OCI-LY1 (cell line): ENCODE measurements around the gene PTPRQ.

Source experiments
- H2AFZ ChIP-seq: fragments of 200-600 bp; sonication (generic), shearing (Covaris generic); 2 replicates; pipeline ENCODE4 v1.6.0; 2014; ENCODE audit warnings: antibody characterized with exemption, mild to moderate bottlenecking, low read length
- H3F3A ChIP-seq: fragments of 200-600 bp; sonication (generic), shearing (Covaris generic); 2 replicates; pipeline ENCODE4 v1.6.0; 2014; ENCODE audit warnings: mild to moderate bottlenecking, antibody characterized with exemption, low read length, moderate library complexity; ENCODE audit not compliant: insufficient read depth
- H3K27ac ChIP-seq: fragments of 200-600 bp; sonication (generic); 2 replicates; pipeline ENCODE4 v1.5.1; 2014; ENCODE audit warnings: low read length, mixed run types, mild to moderate bottlenecking, low read depth; ENCODE audit not compliant: poor library complexity, severe bottlenecking
- H3K27me3 ChIP-seq: fragments of 200-600 bp; sonication (generic); 2 replicates; pipeline ENCODE4 v1.6.0; 2014; ENCODE audit warnings: antibody characterized with exemption, mild to moderate bottlenecking, low read length, moderate library complexity; ENCODE audit not compliant: insufficient read depth
- H3K36me3 ChIP-seq: fragments of 200-600 bp; sonication (generic); 2 replicates; pipeline ENCODE4 v1.6.1; 2014; ENCODE audit warnings: mild to moderate bottlenecking, antibody characterized with exemption, low read length, moderate library complexity, mixed read lengths; ENCODE audit not compliant: insufficient read depth
- H3K4me1 ChIP-seq: fragments of 200-600 bp; sonication (generic); 2 replicates; pipeline ENCODE4 v1.5.1; 2014; ENCODE audit warnings: mild to moderate bottlenecking, low read length, moderate library complexity; ENCODE audit not compliant: insufficient read depth, severe bottlenecking
- H3K4me2 ChIP-seq: fragments of 200-600 bp; sonication (generic), shearing (Covaris generic); 2 replicates; pipeline ENCODE4 v1.6.1; 2014; ENCODE audit warnings: low read length
- H3K4me3 ChIP-seq: fragments of 200-600 bp; sonication (generic); 2 replicates; pipeline ENCODE4 v1.5.1; 2014; ENCODE audit warnings: low read length, low read depth, mild to moderate bottlenecking, mixed read lengths; ENCODE audit not compliant: poor library complexity, severe bottlenecking
- H3K79me2 ChIP-seq: fragments of 200-600 bp; shearing (Covaris generic); 2 replicates; pipeline ENCODE4 v1.6.1; 2016; ENCODE audit warnings: mixed run types, low read length, mixed read lengths; ENCODE audit not compliant: insufficient read depth
- H3K9ac ChIP-seq: fragments of 200-600 bp; sonication (generic), shearing (Covaris generic); 2 replicates; pipeline ENCODE4 v1.6.1; 2014; ENCODE audit warnings: mild to moderate bottlenecking, low read length, mixed read lengths
- H3K9me2 ChIP-seq: fragments of 200-600 bp; sonication (generic), shearing (Covaris generic); 2 replicates; pipeline ENCODE4 v1.6.1; 2014; ENCODE audit warnings: low read depth, mild to moderate bottlenecking, low read length, mixed read lengths
- H3K9me3 ChIP-seq: fragments of 200-600 bp; shearing (Covaris generic); 2 replicates; pipeline ENCODE4 v1.6.1; 2014; ENCODE audit warnings: low read length, mixed read lengths
- H4K20me1 ChIP-seq: fragments of 200-600 bp; sonication (generic), shearing (Covaris generic); 2 replicates; pipeline ENCODE4 v1.6.0; 2016; ENCODE audit warnings: mild to moderate bottlenecking, low read length; ENCODE audit not compliant: insufficient read depth
- CTCF ChIP-seq: fragments of 200-600 bp; sonication (generic), shearing (Covaris generic); IDR thresholded peaks from 2 replicates; pipeline ENCODE4 v1.5.1; 2017; ENCODE audit warnings: mild to moderate bottlenecking, antibody characterized with exemption, low read length, moderate library complexity, mixed read lengths
- EZH2 ChIP-seq: fragments of 200-600 bp; sonication (generic), shearing (Covaris generic); IDR thresholded peaks from 2 replicates; pipeline ENCODE4 v1.8.0; 2017; ENCODE audit warnings: borderline replicate concordance, mixed run types, mild to moderate bottlenecking, antibody characterized with exemption, low read length, moderate library complexity, mixed read lengths

PTPRQ gene

GRCh38 chr12:80422550-80422949 lies 21.5 kb upstream of the PTPRQ start:
- Histone ChIP-seq H3K79me2 (no peaks in the 10 kb centered on the region), H3K9me2 (no peaks in the 10 kb centered on the region), H3K36me3 (no peaks in the 10 kb centered on the region), H3K4me1 (no peaks in the 10 kb centered on the region), H3K4me3 (no peak overlapping the region), H3K27ac (no peak overlapping the region), H2AFZ (no peak overlapping the region), H3K9me3 (no peaks in the 10 kb centered on the region), H4K20me1 (no peaks in the 10 kb centered on the region), H3K27me3 (no peaks in the 10 kb centered on the region), H3K4me2 (no peak overlapping the region), H3K9ac (no peak overlapping the region), H3F3A (no peaks in the 10 kb centered on the region)
- TF ChIP-seq EZH2, result no peak

GRCh38 chr12:80432061-80432460 lies 12.0 kb upstream of the PTPRQ start:
- Histone ChIP-seq H3K9ac (no peak overlapping the region), H3K4me3 (no peak overlapping the region), H4K20me1 (no peaks in the 10 kb centered on the region), H2AFZ (no peak overlapping the region), H3K27ac (no peak overlapping the region), H3K36me3 (no peaks in the 10 kb centered on the region), H3K9me2 (no peaks in the 10 kb centered on the region), H3K9me3 (no peaks in the 10 kb centered on the region), H3K27me3 (no peaks in the 10 kb centered on the region), H3F3A (no peaks in the 10 kb centered on the region), H3K79me2 (no peaks in the 10 kb centered on the region), H3K4me1 (no peaks in the 10 kb centered on the region), H3K4me2 (no peak overlapping the region)
- TF ChIP-seq CTCF, result no peak
- TF ChIP-seq EZH2, result no peak

- H3K9me3 ChIP-seq, result no peaks in the 10 kb centered on the region
- no peak overlapping the region for H3K9ac ChIP-seq
- H3K4me3 ChIP-seq, result no peak overlapping the region
- H3K79me2 ChIP-seq, result no peaks in the 10 kb centered on the region
- H2AFZ ChIP-seq, result no peak overlapping the region
- no peaks in the 10 kb centered on the region for H3K9me2 ChIP-seq
- H3K27ac ChIP-seq, result no peak overlapping the region
- no peaks in the 10 kb centered on the region for H4K20me1 ChIP-seq
- no peaks in the 10 kb centered on the region for H3K4me1 ChIP-seq
- no peaks in the 10 kb centered on the region for H3F3A ChIP-seq
- H3K36me3 ChIP-seq, result no peaks in the 10 kb centered on the region
- H3K27me3 ChIP-seq, result no peaks in the 10 kb centered on the region
- no peak overlapping the region for H3K4me2 ChIP-seq
- TF ChIP-seq EZH2 (no peak), CTCF (no peak)
Observed at GRCh38 chr12:80441921-80442320, 2.1 kb upstream of the PTPRQ start.

GRCh38 chr12:80442426-80443222 lies 1.4 kb upstream of the PTPRQ start:
- TF ChIP-seq CTCF, result no peak
- no peak for TF ChIP-seq EZH2
- no peaks in the 10 kb centered on the region for H3K4me1 ChIP-seq
- H3K9ac ChIP-seq, result no peak overlapping the region
- no peaks in the 10 kb centered on the region for H4K20me1 ChIP-seq
- H3K27me3 ChIP-seq, result no peaks in the 10 kb centered on the region
- no peaks in the 10 kb centered on the region for H3K79me2 ChIP-seq
- H3F3A ChIP-seq, result no peaks in the 10 kb centered on the region
- H3K9me2 ChIP-seq, result no peaks in the 10 kb centered on the region
- no peaks in the 10 kb centered on the region for H3K36me3 ChIP-seq
- no peak overlapping the region for H3K27ac ChIP-seq
- no peak overlapping the region for H2AFZ ChIP-seq
- no peak overlapping the region for H3K4me3 ChIP-seq
- no peaks in the 10 kb centered on the region for H3K9me3 ChIP-seq
- H3K4me2 ChIP-seq, result no peak overlapping the region
